ENCODE measurements around the gene MXD1. TPM values are rescaled to one million over a fixed set of nuclear protein-coding genes. Genes with fewer than 3 reads are reported as not detected.

Gene MXD1
- total RNA-seq, 1 experiment from 2014 or later, result 1.5 TPM

DNA sequence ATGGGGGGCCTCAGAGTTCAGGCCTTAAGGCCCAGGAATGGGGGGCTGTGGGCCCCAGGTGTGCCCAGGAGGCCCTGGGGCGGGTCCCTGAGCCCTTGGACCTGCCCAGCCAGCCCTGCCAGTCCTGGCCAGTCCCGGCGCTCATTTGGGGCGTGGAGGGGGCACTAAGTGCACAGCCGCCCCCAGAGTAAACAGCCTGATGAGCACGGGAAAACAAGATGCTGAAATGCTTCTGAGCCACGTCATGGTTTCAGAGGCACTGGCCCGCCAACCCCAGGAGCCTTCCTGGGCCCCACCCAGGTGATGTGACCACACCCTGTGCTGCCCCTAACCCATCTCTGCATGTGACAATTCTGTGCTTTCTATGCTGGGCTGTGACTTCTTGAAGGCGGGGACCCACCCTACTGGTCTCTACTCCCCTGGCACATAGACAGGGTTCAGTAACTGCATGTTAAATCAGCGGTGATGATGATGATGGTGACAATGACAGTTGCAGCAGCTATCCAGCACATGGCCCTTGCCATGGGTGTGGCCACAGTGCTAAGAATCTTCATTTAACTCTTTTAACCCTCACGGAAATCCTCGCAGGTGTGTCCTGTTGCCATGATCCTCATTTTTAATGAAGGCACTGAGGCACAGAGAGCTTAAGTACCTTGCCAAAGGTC lies 74.7 kb downstream of the MXD1 start (continued):
- TF ChIP-seq ZNF423 (CRISPR knock-in tag; IDR thresholded peaks at IDR 0.05), result no peak

Other genes with a start within 250 kb of the MXD1 start
- 9.5 to 13.6 TPM (median 12.3 TPM) in 3 replicates for gene ANXA4, start 173.0 kb upstream of the MXD1 start, total RNA-seq (2021)
- gene GMCL1, start 85.4 kb upstream of the MXD1 start, total RNA-seq (2021), result 17.2 to 21.6 TPM (median 20.5 TPM) in 3 replicates
- 38.4 to 45.9 TPM (median 39.9 TPM) in 3 replicates for gene SNRNP27, start 21.2 kb upstream of the MXD1 start, total RNA-seq (2021)
- 0.73 to 1.3 TPM (median 1.1 TPM) in 3 replicates for gene ASPRV1, start 46.5 kb downstream of the MXD1 start, total RNA-seq (2021)
- gene PCBP1, start 172.4 kb downstream of the MXD1 start, total RNA-seq (2021), result 489 to 528 TPM (median 518 TPM) in 3 replicates

Measured in WTC11 (cell line).